RPMI8226 (cell line): Measurements from ENCODE around the gene ZP2.
"Not testable (repeated sequence)": the region's sequence is repeated elsewhere in the genome, so short reads cannot be mapped to it uniquely, and the experiment has no call there.

Experiments used
- DNase-seq: peaks from one replicate; pipeline ENCODE4 v3.0.0-alpha.2; 2015

ZP2 gene

DNA sequence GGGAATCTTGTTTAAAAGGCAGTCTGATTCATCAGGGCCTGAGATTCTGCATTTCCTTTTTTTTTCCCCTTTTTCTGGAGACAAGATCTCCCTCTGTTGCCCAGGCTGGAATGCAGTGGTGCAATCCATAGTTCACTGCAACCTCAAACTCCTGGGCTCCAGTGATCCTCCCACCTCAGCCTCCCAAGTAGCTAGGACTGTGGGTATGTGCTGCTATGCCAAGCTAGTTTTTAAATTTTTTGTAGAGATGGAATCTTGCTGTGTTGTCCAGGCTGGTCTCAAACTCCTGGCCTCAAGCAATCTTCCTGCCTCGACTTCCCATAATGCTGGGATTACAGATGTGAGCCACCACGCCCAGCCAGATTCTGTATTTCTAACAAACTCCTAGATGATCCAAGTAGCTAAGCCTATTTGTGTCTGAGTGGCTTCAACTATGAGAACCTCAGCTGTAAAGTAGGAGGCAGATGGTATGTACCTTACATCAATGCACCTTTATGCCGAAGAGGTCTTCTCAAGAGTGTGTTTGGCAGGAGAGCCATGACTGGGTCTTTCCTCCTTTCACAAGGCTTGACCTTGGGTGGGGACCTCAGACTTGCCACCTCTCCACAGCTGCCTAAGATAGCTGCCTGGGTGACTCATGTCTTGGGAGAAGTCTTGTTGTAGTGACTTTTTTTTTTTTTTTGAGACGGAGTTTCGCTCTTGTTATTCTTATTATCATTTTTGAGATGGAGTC is 42.0 kb downstream of the ZP2 start:
- DNase-seq: no peak

DNA sequence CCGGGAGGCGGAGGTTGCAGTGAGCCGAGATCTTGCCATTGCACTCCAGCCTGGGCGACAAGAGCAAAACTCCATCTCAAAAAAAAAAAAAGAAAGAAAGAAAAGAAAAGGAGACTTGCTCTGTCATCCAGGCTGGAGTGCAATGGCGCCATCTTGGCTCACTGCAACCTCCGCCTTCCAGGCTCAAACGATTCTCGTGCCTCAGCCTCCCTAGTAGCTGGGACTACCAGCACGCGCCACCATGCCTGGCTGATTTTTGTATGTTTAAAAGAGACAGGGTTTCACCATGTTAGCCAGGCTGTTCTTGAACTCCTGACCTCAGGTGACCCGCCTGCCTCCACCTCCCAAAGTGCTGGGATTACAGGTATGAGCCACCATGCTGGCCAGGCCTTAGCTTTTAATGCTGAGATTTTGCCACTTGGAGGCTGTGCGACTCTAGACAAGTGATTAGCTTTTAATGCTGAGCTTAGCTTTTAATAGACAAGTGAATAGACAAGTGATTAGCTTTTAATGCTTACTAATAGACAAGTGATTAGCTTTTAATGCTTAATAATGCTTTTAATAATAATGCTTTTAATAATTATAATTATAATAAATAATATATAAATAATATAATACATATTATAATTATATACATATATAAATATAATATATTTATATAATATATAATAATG is 43.3 kb downstream of the ZP2 start:
- DNase-seq: no peak

DNA sequence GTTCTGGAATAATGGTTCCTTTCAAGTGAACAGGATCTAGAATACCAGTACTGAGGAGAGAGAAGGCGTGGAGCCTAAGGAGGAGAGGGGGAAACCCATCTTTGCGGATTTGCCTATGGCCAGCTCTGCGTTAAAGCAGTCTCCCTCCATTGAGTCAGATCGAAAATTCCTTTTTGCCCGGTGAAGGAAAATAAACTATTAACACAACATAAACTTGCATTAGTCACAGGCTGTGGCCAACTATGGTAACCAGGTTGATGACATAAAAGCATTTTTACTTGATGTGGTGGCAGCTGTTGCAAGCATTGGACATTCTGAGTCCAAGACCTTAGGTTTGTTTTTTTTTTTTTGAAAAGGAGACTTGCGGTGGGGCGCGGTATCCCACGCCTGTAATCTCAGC is 44.0 kb downstream of the ZP2 start:
- no peak for DNase-seq

DNA sequence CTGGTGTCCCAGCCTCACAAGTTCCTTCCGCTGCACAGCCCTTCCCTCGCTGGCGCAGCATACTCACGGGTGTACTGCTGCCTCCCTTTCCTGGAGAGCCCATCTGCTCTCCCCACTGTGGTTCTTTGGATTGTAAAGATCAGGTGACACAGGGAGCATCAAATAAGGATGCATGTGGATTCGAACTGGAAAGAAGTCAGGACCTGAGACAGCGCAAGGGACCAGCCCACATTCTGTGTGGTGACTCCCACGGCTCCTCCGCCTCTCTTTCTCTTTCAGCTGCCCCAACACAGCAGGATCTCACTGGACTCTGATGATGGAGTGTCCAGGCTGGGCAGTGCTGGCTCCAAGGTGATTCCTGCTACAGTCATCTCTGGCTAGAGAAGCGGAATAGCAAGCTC is 44.8 kb downstream of the ZP2 start:
- DNase-seq: no peak

DNA sequence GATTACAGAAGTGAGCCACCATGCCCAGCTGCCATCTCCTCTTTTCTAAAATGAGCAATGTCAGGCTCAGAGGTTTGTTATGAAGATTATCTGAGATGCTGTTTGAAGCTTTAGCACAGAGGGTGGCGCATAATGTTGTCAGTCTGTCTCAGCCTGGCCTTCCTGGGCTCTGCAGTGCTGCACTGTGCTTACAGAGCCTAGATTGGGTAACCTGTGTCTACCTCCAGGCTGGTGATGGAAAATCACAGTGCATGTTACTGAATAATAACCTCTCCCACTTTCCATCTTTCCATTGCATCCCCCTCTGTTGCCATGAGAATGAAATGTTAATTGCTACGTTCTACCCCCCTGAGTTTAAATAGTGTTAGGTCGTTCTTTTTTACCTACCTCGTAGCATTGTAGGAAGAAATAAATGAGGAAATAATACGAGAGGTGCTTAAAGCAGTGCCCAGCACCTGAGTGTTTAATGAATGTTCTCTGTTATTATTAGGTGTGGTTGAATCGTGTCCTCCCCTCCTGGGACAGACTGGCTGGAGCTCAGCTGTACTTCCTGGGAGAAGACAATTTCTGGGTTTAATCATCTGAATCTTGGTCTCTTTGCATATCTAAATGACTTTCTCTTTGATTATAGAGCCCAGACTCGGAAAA is 46.7 kb downstream of the ZP2 start:
- no peak for DNase-seq

DNA sequence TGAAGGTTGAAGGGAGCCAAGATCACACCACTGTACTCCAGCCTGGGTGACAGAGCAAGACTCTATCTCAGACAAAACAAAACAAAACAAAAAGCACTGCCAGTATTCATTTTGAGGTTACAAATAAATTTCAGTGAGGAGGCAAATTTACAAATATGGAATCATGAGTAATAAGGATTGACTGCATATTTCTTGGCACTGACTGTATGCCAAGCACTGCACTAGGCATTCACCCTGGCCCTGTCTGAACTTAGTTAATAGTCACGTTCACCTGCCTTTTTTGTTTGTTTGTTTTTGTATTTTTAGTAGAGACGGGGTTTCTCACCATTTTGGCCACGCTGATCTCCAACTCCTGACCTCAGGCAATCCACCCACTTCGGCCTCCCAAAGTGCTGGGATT is 47.8 kb downstream of the ZP2 start:
- DNase-seq: no peak

DNA sequence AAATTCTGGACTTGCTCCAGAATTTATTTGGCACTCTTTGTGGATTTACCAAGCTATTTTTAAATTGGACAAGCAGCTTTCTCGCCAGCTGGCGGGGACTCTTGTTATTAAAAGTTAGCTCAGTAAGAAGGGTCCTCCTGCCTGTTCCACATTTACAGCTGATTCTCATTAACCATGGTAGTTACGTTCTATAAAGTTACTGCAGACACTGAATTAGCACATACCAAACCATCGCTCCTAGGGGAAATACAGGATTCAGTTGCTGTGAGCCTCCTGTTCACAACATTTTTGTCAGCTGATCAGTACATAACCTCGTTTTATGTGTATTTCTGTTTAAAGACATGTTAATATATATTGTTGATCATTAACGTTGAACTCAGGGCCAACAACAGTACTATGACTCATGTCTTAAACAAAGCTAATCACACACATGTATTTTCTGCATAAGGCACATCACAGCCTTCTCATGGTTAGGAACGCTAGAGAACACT is 48.7 kb downstream of the ZP2 start:
- no peak for DNase-seq

DNA sequence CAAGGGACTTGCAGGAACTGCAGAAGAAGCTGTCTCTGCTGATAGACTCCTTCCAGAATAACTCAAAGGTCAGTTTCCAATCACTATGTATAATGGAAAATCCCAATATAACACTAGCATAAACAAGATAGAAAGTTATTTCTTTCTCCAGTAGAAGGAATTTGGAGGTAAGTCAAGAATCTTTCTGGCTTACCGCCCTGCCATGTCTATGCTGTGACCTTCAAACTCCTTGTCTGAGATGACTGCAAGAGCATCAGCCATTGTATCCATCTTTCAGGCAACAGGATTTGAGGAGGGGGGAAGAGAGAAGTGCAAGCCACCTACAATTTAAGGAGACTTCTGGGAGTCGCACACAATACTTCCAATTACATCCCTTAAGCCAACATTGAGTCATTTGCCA is 50.2 kb downstream of the ZP2 start:
- no peak for DNase-seq

DNA sequence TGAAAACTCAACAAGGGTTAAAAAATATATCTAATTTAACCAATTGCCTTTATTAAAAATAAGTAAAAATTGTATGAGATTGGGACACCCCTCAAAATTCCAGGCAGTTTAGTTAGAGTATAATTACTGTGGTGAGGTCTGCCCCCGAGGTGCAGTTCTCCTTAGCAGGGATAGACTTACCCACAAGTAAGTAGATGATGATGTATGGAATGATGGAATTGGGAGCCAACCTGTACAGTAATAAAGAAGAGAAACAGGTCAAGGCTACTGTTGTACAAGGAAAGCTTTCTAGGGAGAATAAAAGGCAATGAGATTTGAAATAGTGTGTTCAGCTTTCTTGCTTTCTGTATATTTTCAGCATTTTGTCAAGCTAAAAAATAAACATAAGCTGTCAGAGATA is 51.1 kb downstream of the ZP2 start:
- DNase-seq: no peak

DNA sequence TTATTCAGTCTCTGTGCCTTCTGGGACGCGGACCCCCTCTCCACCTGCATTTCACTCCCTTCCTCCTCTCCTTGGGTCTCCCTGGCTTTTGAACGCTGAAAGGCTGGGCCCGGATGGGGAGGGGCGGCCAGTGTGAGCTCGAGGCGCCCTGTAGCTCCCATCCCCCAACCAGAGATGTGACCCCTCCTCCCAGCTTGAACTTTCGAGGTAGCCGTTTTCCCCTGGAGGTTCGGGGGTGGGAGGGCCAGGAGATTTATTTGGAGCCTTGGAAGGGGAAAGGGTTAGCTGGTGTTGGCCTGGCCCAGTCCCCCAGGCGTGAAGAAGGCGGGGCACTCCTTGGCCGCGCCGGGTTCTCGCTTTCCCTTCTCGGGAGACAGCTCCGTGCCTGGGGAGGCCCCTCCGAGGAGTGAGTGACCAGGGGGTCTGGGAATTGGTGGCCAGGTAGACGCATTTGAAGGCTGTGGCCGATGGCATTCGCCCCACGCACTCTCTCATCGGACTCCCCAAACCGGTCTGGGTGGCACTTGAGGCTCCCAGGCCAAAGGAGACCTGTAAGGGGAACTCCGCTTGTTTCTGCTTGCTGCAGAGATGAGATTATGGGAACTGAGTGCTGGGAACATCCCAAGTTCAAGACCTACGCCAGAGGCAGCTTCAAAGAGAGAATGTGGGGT is 52.0 kb downstream of the ZP2 start:
- DNase-seq: no peak

DNA sequence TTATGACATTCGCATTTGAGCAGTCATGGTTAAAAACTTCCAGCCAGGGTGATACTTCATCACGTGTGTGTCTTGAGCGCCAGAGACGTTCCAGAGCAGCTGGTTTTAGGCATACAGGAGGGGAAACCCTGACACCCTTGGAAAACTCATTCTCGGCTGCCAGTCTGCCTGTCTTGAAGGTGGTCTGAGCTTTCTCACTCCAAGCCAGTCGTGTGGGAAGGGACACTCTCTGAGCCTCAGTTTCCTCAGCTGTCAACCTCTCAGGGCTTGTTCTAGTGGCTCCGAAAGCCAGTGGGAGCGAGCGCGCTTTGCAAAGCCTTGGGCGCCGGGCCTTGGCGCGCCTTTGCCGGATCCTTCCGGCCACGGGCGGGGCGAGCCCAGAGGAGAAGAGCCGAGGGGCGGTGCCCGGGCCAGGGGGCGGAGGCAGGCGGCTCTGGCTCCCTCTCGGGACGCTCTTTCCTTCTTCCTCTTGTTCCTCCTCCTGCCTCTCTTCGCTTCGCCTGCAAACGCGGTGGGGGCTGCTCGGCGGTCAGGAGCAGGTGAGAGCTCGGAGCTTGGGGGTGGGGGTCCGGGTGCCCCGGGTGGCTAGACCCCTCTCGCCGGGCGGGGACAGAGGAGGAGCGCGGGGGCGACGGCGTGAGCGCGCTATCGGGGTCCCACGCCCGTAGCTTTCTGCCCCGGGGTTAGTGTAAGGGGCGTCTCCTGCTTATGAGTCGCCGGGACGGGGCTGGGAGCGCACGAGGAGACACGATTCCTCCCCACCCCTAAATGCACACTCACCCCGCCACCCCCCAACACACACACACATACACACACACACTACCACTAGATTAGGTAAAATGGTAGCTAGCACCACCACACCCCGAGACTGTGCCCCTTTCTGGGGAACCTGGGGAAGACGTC is 52.9 kb downstream of the ZP2 start, which contains the start of gene LDAF1:
Gene LDAF1, plus strand, starts transcription at position 467 of the 903 bp plus-strand sequence. CDS start 2,509 bp downstream, outside the sequence.
- DNase-seq: peak; percentile 92

DNA sequence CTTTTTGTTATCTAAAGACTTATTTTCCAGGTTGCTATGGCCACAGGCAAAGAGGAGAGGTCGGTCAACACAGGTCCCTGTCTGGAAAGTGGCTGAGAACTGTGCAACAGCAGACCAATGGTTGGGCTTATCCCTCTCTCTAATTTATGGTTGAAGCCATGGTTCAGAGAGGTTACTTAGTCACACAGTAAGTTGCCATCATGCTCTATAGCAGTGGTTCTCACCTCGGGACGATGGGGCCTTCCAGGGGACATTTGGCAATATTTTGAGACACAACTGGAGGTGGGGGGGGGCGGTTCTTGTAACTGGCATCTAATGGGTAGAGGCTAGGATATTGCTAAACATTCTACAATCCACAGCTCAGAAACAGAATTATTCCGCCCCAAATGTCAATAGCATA is 53.7 kb downstream of the ZP2 start:
- no peak for DNase-seq

DNA sequence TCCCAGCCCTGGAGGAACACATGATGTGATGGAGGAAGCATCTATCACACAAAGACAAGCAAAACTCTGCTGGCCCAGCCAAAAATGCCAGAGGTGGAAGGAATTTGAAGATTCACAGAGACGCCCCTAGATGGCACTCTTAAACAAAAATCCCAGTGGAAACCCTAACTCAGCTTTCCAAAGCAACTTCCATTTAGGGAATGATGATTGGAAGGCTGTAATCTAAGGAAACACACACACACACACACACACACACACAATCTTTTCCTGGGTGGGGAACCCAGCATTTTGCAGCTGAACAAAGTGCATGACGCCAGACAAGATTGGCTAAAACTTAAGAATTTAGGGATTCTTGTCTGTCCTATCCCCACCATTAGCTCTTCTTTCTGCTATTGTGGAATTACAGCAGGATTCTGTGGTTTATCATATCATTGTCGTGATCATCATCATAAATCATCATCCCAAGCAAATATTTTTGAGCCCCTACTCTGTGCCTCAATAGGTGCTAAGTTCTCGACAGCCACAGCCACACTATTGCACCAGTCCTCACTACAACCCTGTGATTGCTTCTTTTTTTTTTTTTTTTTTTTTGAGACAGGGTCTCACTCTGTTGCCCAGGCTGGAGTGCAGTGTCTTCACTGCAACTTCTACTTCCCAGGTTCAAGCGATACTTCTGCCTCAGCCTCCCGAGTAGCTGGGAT is 54.5 kb downstream of the ZP2 start:
- DNase-seq: peak; percentile 35

DNA sequence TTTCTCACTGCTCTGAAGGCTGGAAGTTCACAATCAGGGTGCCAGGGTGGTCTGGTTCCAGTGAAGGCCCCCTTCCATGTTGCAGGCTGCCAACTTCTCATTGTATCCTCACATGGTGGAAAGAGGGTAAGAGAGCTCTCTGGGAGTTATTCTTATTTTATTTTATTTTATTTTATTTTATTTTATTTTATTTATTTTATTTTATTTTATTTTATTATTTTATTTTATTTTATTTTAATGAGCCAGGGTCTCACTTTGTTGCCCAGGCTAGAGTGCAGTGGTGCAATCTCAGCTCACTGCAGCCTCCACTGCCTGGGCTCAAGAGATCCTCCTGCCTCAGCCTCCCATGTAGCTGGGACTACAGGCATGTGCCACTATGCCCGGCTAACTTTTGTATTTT is 55.4 kb downstream of the ZP2 start:
- DNase-seq: not testable (repeated sequence)

DNA sequence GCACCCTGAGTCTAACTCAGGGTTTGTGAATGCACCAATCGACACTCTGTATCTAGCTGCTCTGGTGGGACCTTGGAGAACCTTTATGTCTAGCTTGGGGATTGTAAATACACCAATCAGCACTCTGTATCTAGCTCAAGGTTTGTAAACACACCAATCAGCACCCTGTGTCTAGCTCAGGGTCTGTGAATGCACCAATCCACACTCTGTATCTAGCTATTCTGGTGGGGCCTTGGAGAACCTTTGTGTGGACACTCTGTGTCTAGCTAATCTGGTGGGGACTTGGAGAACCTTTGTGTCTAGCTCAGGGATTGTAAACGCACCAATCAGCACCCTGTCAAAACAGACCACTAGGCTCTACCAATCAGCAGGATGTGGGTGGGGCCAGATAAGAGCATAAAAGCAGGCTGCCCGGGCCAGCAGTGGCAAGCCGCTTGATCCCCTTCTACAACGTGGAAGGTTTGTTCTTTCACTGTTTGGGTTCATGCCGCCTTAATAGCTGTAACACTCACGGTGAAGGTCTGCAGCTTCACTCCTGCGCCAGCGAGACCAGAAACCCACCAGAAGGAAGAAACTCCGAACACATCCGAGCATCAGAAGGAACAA is 58.1 kb downstream of the ZP2 start:
- DNase-seq: not testable (repeated sequence)

DNA sequence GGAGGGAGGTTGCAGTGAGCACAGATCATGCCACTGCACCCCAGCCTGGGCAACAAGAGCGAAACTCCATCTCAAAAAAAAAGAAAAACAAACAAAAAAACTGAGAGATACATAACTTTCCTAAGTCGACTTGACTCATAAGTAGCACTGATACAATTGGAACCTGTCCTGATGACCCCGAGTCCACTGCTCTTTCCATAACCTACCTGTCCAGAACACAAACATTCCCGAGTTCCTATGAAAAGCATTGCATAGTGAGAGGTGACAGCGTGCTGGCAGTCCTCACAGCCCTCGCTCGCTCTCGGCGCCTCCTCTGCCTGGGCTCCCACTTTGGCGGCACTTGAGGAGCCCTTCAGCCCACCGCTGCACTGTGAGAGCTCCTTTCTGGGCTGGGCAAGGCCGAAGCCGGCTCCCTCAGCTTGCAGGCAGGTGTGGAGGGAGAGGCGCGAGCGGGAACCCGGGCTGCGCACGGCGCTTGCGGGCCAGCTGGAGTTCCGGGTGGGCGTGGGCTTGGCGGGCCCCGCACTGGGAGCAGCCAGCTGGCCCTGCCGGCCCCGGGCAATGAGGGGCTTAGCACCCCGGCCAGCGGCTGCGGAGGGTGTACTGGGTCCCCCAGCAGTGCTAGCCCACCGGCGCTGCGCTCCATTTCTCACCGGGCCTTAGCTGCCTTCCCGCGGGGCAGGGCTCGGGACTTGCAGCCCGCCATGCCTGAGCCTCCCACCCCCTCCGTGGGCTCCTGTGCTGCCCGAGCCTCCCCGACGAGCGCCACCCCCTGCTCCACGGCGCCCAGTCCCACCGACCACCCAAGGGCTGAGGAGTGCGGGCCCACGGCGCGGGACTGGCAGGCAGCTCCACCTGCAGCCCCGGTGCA is 59.0 kb downstream of the ZP2 start:
- DNase-seq: not testable (repeated sequence)

DNA sequence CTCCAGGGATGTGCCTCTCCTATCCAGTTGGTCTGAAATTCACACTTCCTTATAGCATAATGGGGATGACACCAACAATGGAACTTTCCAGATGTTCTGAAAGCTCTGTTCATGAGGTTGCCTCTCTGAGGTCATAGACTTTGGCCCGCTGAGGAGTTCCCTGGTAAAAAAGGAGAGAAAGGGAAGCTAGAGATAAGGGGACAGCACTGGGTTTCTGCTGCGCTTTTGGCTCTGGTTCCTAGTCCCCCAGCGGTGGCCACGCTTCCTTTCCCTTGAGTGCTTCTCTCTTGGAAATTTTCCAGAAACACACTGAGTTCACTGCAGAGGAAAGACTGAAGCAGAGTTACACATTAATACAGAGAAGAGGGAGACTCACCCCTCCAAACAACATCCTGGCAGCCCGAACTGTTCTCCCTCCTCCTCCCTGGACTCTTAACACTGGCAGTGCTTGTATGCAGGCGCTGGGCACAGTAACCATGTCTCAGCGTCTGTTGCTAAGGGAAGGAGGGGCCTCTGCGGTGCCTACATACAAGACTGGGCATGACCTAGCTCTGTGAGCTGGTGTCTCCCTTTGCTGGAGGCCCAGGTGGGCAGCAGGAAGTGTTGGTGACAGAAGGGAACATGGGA is 60.9 kb downstream of the ZP2 start, which contains the start of gene DNAH3:
Gene DNAH3, minus strand, starts transcription at position 472 of the 627 bp plus-strand sequence. CDS start 527 bp downstream, outside the sequence.
- DNase-seq: peak; percentile 42
